Measurements from ENCODE around the gene TBCCD1. TPM values are rescaled to one million over a fixed set of nuclear protein-coding genes. Genes with fewer than 3 reads are reported as not detected.

The TBCCD1 gene
- total RNA-seq, 1 donor from 2014 or later, result 8.7 TPM

DNA sequence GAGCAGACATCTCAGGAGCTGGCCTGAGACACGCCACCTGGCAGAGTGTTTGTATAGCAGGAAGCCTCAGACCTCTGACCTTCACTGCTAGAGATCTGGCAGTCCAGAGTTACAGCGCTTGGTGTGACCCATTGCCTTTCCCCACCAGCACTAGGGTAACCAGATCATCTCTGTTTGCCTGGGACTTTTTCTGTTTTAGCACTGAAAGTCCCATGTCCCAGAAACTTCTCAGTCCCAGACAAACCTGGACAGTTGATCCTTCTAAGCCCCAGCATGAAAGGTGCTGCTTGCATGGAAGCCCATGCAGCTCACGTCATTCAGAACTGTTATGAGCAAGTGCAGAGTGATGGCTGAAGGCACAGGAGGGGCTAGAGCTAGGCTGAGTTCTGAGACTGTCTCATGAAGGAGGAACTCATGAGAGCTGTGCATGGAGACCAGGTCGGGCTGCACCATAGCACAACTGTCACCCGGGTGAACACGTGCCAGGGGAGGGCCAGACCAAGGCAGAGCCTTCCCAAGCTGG lies 27.5 kb upstream of the TBCCD1 start:
- Histone ChIP-seq H3K4me1 (ENCODE audit: insufficient read depth, low read length) (peaks cover 6% of the 10 kb centered on the region), H2AFZ (ENCODE audit: low read depth, low read length) (no peak overlapping the region), H3K9me3 (ENCODE audit: insufficient read depth, low read depth, low read length) (no peaks in the 10 kb centered on the region), H3K79me2 (ENCODE audit: insufficient read depth, low read length) (no peaks in the 10 kb centered on the region), H3K27ac (ENCODE audit: low read depth, low read length) (no peak overlapping the region), H4K20me1 (ENCODE audit: insufficient read depth, low read length) (no peaks in the 10 kb centered on the region), H3K27me3 (ENCODE audit: insufficient read depth, low read length) (no peaks in the 10 kb centered on the region), H3K4me3 (ENCODE audit: insufficient read depth, low read depth, low read length) (no peak overlapping the region), H3K36me3 (ENCODE audit: insufficient read depth, low read length) (no peaks in the 10 kb centered on the region), H3K9ac (ENCODE audit: low read length) (no peak overlapping the region), H3K4me2 (ENCODE audit: low read length) (no peak overlapping the region)
- Mint-ChIP-seq H3K4me3 (ENCODE audit: unreplicated experiment) (no peak overlapping the region), H3K27me3 (ENCODE audit: low read depth, unreplicated experiment) (peaks cover 11% of the 10 kb centered on the region), H3K27ac (ENCODE audit: unreplicated experiment) (no peak overlapping the region), H3K4me1 (ENCODE audit: low read depth, unreplicated experiment) (peaks cover 13% of the 10 kb centered on the region), H3K9me3 (ENCODE audit: unreplicated experiment) (no peaks in the 10 kb centered on the region), H3K36me3 (ENCODE audit: low read depth, unreplicated experiment) (no peaks in the 10 kb centered on the region)
- TF ChIP-seq, protein P1, sequence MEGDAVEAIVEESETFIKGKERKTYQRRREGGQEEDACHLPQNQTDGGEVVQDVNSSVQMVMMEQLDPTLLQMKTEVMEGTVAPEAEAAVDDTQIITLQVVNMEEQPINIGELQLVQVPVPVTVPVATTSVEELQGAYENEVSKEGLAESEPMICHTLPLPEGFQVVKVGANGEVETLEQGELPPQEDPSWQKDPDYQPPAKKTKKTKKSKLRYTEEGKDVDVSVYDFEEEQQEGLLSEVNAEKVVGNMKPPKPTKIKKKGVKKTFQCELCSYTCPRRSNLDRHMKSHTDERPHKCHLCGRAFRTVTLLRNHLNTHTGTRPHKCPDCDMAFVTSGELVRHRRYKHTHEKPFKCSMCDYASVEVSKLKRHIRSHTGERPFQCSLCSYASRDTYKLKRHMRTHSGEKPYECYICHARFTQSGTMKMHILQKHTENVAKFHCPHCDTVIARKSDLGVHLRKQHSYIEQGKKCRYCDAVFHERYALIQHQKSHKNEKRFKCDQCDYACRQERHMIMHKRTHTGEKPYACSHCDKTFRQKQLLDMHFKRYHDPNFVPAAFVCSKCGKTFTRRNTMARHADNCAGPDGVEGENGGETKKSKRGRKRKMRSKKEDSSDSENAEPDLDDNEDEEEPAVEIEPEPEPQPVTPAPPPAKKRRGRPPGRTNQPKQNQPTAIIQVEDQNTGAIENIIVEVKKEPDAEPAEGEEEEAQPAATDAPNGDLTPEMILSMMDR (IDR thresholded peaks at IDR 0.05; ENCODE audit: insufficient read depth, low read depth, low read length), result no peak
- no peak for TF ChIP-seq EZH2 (IDR thresholded peaks at IDR 0.05; ENCODE audit: insufficient read depth, low read length)
- no peak for FAIRE-seq
- DNase-seq (ENCODE audit: low read depth), result no peak

GRCh38 chr3:186593862-186594261 lies 26.7 kb upstream of the TBCCD1 start:
- Histone ChIP-seq H3K9me3 (ENCODE audit: insufficient read depth, low read depth, low read length) (no peaks in the 10 kb centered on the region), H3K36me3 (ENCODE audit: insufficient read depth, low read length) (no peaks in the 10 kb centered on the region), H3K79me2 (ENCODE audit: insufficient read depth, low read length) (no peaks in the 10 kb centered on the region), H3K4me3 (ENCODE audit: insufficient read depth, low read depth, low read length) (no peak overlapping the region), H2AFZ (ENCODE audit: low read depth, low read length) (no peak overlapping the region), H3K4me2 (ENCODE audit: low read length) (no peak overlapping the region), H4K20me1 (ENCODE audit: insufficient read depth, low read length) (no peaks in the 10 kb centered on the region), H3K4me1 (ENCODE audit: insufficient read depth, low read length) (peaks cover 6% of the 10 kb centered on the region), H3K27me3 (ENCODE audit: insufficient read depth, low read length) (no peaks in the 10 kb centered on the region), H3K27ac (ENCODE audit: low read depth, low read length) (no peak overlapping the region), H3K9ac (ENCODE audit: low read length) (no peak overlapping the region)
- Mint-ChIP-seq H3K36me3 (ENCODE audit: low read depth, unreplicated experiment) (no peaks in the 10 kb centered on the region), H3K27ac (ENCODE audit: unreplicated experiment) (no peak overlapping the region), H3K27me3 (ENCODE audit: low read depth, unreplicated experiment) (peaks cover 11% of the 10 kb centered on the region), H3K4me1 (ENCODE audit: low read depth, unreplicated experiment) (peaks cover 12% of the 10 kb centered on the region), H3K9me3 (ENCODE audit: unreplicated experiment) (no peaks in the 10 kb centered on the region), H3K4me3 (ENCODE audit: unreplicated experiment) (no peak overlapping the region)
- FAIRE-seq, result no peak
- DNase-seq (ENCODE audit: low read depth), result no peak
- TF ChIP-seq, protein P1 (IDR thresholded peaks at IDR 0.05; ENCODE audit: insufficient read depth, low read depth, low read length), result no peak
- TF ChIP-seq EZH2 (IDR thresholded peaks at IDR 0.05; ENCODE audit: insufficient read depth, low read length), result no peak

GRCh38 chr3:186592682-186593081 lies 25.5 kb upstream of the TBCCD1 start:
- Mint-ChIP-seq H3K27ac (ENCODE audit: unreplicated experiment) (no peak overlapping the region), H3K4me3 (ENCODE audit: unreplicated experiment) (no peak overlapping the region), H3K4me1 (ENCODE audit: low read depth, unreplicated experiment) (peaks cover 13% of the 10 kb centered on the region), H3K36me3 (ENCODE audit: low read depth, unreplicated experiment) (no peaks in the 10 kb centered on the region), H3K9me3 (ENCODE audit: unreplicated experiment) (no peaks in the 10 kb centered on the region), H3K27me3 (ENCODE audit: low read depth, unreplicated experiment) (peaks cover 11% of the 10 kb centered on the region)
- DNase-seq (ENCODE audit: low read depth) (no peak), FAIRE-seq (no peak)
- Histone ChIP-seq H3K27ac (ENCODE audit: low read depth, low read length) (no peak overlapping the region), H3K4me3 (ENCODE audit: insufficient read depth, low read depth, low read length) (no peak overlapping the region), H3K79me2 (ENCODE audit: insufficient read depth, low read length) (no peaks in the 10 kb centered on the region), H3K36me3 (ENCODE audit: insufficient read depth, low read length) (no peaks in the 10 kb centered on the region), H2AFZ (ENCODE audit: low read depth, low read length) (no peak overlapping the region), H3K9ac (ENCODE audit: low read length) (no peak overlapping the region), H3K9me3 (ENCODE audit: insufficient read depth, low read depth, low read length) (no peaks in the 10 kb centered on the region), H3K4me1 (ENCODE audit: insufficient read depth, low read length) (no peaks in the 10 kb centered on the region), H4K20me1 (ENCODE audit: insufficient read depth, low read length) (no peaks in the 10 kb centered on the region), H3K27me3 (ENCODE audit: insufficient read depth, low read length) (no peaks in the 10 kb centered on the region), H3K4me2 (ENCODE audit: low read length) (no peak overlapping the region)
- no peak for TF ChIP-seq EZH2 (IDR thresholded peaks at IDR 0.05; ENCODE audit: insufficient read depth, low read length)
- TF ChIP-seq, protein P1 (IDR thresholded peaks at IDR 0.05; ENCODE audit: insufficient read depth, low read depth, low read length), result no peak
